GM13977 (cell line): Measurements from ENCODE around the gene SULF2.

Experiments used
- DNase-seq: peaks from one replicate; pipeline ENCODE4 v3.0.0; 2012; ENCODE audit warnings: low spot score
- CTCF ChIP-seq: IDR thresholded peaks from 2 replicates; pipeline ENCODE4 v1.5.1; 2012; ENCODE audit warnings: mild to moderate bottlenecking, control low read depth; ENCODE audit not compliant: insufficient read depth; ENCODE audit errors: extremely low read depth, missing control alignments
- in situ Hi-C: fragments of 300-500 bp; cut with MboI; formaldehyde crosslinking; loops from one replicate; pipeline ENCODE4 v1.12.0; 2022; ENCODE audit warnings: low sequenced_read_pairs, low pct_unique_long_range_greater_than_20kb, mixed read lengths, inconsistent platforms; ENCODE audit not compliant: unreplicated experiment

Gene SULF2

GRCh38 chr20:47730744-47731143 is 54.5 kb downstream of the SULF2 start:
- in situ Hi-C loops = no loop called here
- no peak for TF ChIP-seq CTCF

DNA sequence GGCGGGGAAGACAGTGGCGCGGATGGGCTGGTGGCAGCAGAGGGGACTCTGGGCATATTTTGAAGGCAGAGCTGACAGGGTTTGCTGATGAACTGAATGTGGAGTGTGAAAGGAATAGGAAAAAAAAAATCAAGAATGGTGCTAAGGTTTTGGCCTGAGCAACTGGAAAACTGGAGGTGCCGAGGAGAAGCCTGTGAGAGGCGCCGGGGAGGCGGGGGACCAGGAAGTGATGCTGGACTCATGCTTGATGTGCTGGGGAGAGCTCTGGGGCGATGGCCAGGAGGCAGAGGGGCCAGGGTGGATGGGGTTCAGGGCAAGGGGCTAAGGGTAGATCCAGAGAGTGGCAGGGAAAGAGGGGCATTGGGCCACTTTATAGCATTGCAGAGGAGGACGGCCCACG is 55.8 kb downstream of the SULF2 start:
- in situ Hi-C loops = no loop called here
- DNase-seq = no peak
- no peak for TF ChIP-seq CTCF

More at GRCh38 chr20:47730744-47731143, 54.5 kb downstream of the SULF2 start:
- no peak for DNase-seq

- in situ Hi-C loops = no loop called here
- DNase-seq = no peak
- no peak for TF ChIP-seq CTCF
Observed at GRCh38 chr20:47727909-47728361, 57.3 kb downstream of the SULF2 start.

DNA sequence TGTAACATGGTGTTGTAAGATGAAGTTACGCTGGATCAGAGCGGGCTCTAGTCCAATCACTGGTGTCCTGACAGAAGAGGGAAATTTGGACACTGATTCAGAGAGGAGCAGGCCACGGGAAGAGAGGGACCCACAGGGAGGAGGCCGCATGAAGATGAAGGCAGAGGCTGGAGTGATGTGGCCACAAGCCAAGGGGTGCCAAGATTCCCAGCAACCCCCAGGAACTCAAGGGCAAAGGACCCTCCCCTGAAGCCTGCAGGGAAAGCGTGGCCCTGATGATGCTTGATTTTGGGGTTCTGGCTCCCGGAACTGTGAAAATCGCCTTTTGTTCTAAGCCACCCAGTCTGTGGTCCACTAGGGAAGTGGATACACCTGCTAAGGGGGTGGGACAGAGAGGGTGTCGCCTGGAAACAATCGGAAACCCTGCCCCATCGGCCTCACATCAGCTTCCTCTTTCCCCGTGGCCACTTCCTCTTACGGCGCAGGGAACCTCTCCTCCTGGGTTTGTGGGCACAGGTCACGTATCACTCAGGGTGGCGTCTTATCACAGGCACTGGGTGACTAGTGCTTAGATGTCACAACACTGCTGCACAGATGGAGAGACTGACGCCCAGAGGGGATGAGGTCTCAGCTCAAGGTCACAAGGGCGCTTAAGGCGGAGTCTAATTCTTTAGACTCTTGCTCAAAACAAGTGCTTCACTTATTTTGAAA is 58.0 kb downstream of the SULF2 start:
- TF ChIP-seq CTCF = no peak
- DNase-seq = peak; percentile 60
- in situ Hi-C loops = no loop called here

- TF ChIP-seq CTCF = no peak
- no peak for DNase-seq
- in situ Hi-C loops = no loop called here
Observed at GRCh38 chr20:47726632-47727031, 58.6 kb downstream of the SULF2 start.

DNA sequence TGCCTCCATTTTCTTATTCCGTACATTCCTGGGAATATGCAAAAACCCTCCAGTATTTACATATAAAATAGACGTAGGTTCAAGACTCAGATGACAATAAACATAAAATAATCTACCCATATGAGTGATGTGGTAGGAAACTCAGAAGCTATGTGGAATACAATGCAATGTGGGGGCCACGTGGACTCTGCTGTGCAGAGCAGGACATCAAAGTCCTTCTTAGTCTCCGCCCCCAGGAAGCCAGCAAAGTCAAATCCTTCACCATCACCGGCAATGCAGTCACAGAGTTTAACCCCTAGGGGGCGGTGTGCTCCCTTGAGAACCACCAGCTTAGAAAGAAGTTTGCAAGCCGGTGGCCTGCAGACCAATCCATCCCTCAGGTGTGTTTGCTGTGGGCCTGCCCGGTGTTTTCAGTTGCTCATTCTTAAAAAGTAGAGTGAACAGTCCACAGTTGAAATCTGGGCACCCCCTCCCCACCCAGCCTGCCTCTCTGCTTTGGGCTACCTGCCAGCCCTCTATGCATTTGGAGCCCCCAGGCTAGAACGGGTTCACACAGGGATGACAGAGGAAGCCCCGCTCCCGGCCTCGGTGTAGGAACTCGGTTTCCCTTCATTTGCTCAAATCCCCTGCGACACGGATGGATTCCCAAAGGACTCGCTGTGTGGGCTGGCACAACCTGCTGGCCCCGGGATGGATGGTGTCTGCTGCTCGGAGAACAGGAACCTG is 59.9 kb downstream of the SULF2 start:
- peak; percentile 88 for TF ChIP-seq CTCF
- DNase-seq = peak; percentile 86
- in situ Hi-C loops = no loop called here
